ENCODE results near the gene LRFN2.

Gene LRFN2

DNA sequence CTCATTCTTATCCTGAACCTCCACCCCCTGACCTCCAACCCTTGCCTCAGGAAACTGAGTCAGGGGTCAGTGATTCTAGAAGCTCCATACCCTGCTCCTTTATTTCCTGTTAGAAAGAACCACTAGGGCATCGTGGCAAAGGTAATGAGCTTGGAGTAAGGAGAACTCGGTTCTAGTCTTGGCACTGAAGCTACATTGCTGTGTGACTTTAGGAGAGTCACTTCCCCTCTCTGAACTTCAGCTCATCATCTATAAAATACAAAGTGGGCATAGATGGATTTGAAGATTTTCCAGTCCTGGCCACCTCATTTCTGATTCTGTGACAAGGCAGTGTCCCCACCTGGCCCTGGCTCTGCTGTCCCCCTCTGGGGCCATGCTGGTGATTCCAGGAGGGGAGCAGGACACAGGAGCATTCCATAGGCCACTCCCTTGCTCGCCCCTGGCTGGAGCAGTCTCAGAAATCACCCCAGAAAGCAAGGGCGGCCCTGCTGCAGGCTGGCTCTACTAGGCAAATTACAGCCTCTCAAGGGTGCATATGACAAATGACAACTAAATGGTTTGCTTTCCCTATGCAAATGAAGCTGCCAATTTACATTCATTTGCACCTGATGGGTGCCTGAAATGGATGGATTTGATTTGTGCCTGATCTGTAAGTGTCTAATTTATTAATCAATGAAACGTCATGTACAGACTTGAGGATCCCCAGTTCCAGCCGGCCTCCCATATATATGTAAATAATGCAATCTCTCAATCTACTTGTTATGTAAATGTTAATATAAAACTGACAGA is 62.2 kb downstream of the LRFN2 start:
- no peak overlapping the region for H3K27ac ChIP-seq
- no peak overlapping the region for H3K4me3 ChIP-seq

DNA sequence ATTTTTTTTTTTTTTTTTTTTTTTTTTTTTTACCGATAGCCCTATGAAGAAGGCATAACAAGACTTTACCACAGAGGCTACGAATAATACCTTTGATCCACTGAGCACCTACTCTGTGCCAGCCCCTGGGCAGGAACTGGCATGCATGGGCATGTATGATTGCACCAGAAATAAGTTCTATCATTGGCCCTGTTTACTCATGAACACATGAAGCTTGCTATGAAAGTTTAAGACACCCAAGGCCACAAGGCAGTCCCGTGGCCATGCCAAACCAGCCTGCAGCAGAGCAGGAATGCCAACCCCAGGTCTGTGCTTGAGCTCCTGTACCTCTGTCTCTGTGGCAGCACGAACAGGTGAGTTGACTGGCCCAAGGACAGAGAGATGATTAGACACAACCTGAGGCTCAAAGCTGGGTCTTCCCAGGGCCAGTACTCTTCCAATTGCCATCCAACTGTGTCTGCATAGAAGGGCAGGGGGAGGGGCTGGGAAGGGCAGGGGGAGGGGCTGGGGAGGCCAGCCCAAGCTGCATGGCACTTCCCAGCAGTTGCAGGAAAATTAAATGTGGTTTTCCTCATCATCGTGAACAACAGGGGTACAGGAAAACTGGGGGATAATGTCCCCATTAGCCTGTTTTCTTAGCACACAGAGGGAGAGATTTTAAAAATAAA is 63.5 kb downstream of the LRFN2 start:
- H3K27ac ChIP-seq: no peak overlapping the region
- H3K4me3 ChIP-seq: no peak overlapping the region

DNA sequence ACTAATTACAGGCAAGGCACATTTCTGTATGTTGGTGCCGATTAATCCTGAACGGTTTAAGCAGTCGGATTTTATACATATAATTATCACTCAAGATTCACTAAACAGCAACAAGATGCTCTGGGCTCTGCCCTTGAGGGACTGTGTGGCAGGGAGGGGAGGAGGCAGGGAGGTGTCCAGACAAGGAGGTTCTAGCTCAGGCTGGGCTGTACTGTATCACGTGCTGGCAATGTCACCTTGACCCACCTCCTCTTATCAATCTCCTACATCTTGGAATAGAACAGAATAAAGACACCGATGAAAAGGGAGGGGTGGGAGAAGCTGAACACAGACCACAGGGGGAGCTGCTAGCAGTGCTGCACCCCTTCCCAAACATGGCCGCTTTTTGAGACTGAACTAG is 65.7 kb downstream of the LRFN2 start:
- no peak overlapping the region for H3K27ac ChIP-seq
- no peak overlapping the region for H3K4me3 ChIP-seq

DNA sequence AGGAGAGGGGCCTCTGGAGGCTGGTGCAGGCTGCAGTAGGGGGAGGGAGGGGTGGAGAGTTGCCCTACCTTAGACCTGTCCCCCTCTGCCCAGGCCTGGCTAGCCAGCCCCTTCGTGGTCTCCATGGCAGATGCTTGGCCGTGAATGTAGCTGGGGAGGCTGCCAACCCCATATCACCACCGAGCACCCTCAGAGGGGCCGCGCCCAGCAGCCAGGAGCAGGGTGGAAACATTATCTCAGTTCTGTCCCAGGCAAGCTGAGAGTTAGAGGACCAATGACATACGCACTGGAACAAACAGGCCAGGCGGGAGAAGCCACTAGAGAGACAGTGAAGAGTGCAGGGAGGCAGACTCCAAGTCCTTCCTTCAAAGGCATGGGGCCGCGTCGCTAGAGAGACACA is 66.5 kb downstream of the LRFN2 start:
- Histone ChIP-seq H3K4me3 (no peak overlapping the region), H3K27ac (no peak overlapping the region)

DNA sequence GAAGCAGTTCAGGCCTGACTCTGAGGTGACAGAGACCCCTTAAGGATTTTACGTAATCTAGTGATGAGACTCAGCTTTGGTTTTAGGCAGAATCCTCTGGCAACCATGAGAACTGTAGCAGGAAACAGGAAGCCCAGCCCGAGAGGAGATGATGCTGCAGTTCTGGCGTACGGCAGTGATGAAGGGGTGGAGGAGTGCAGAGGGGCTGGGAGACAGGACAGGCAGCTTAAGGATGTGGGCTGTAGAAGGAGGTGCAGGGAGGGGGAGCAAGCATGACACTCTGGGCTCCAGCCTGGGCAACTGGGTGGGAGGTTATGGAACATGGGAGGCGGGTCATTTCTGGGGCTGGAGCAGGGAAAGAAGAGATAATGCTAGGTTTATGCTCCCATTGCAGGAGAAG is 67.1 kb downstream of the LRFN2 start:
- Histone ChIP-seq H3K4me3 (no peak overlapping the region), H3K27ac (no peak overlapping the region)

DNA sequence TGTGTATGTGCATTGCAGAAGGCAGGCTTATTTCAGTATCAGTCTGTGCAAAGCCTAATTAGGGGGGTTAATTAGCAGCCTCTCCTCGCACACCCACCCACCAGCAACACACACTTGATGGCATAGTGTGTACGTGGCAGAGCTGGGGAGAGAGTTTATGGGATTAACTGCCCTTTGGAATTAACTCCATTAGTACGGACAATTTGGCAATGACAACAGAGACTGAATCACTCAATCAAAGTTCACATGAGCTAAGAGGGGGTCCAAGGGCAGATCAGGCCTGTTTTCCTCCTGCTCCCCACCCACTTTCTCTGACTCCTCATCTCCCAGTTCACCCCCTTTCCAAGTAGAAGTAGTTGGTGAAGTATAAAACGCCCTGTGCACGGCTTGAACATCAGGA is 69.5 kb downstream of the LRFN2 start:
- Histone ChIP-seq H3K27ac (no peak overlapping the region), H3K4me3 (no peak overlapping the region)

DNA sequence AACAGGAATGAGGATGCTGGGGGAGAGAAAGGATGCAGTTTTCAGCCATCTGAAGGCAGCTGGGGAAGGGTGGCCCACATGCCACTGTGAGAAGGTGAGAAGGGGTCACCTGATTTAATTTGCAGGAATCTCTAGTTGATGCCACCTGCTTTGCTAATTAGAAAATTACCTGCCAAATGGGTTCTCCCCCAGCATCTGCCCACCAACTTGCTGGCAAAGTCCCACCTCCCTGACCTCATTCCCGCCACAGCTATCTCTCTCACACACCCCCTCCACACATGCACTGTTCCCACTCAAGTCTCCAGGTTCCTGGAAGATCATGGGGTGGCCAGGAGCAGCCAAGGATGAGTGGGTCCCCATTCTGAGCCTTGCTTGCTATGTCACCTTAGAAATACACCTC is 70.7 kb downstream of the LRFN2 start:
- Histone ChIP-seq H3K27ac (no peak overlapping the region), H3K4me3 (no peak overlapping the region)

DNA sequence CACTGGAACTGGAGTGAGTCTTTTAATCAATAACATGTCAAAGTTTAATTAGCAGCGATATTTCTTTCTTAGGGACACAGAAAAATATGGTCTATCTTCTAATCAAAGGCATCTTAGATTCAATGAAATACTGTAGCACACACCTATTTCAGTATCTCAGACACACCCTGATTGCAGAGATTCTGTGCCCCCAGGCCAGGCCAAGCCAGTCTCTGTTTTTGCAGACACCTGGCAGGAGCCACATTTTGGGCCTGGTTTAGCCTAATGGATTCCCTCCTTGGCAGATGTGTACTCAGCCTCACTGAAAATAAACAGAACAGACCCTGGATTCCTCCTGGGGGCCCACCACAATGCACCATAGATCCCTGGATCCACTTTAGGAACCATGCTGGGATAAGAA is 74.8 kb downstream of the LRFN2 start:
- no peak overlapping the region for H3K4me3 ChIP-seq
- no peak overlapping the region for H3K27ac ChIP-seq

DNA sequence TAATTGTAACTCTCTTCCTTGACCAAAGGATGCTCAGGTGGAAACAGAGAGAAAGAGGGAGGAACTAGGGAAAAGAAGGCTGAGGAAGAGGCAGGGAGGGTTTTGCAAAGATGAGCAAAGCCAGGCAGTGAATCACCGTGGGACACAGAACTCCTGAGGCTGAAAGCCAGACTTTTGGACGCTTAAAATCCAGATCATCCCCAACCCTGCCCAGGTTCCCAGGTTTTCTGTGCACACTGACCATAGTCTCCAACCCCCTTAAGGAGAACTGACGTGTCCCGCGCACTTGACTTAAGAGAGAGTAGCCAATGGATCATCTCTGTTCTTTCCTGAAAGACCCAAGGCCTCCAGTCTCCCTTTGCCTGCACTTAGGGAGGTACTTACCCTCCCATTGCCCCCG is 75.3 kb downstream of the LRFN2 start:
- H3K4me3 ChIP-seq: no peak overlapping the region
- H3K27ac ChIP-seq: no peak overlapping the region

DNA sequence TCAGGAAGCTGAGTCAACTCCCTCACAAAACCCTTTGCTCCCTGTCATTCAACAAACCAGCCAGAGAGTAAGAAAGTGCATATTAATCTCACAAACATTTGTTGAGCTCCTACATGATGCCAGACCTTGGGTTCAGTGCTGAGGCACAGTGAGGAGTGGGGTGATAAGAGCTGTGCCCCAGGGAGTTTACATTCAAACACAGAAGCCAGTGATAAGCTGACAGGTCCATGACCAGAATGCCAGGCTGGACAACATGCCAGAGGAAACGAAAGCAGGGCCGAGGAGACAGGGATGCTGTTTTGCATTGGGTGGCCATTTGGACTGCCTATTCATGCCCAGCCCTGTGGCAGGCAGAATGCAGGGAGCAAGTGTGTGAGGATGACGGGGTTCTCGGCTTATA is 76.7 kb downstream of the LRFN2 start:
- no peak overlapping the region for H3K4me3 ChIP-seq
- no peak overlapping the region for H3K27ac ChIP-seq

DNA sequence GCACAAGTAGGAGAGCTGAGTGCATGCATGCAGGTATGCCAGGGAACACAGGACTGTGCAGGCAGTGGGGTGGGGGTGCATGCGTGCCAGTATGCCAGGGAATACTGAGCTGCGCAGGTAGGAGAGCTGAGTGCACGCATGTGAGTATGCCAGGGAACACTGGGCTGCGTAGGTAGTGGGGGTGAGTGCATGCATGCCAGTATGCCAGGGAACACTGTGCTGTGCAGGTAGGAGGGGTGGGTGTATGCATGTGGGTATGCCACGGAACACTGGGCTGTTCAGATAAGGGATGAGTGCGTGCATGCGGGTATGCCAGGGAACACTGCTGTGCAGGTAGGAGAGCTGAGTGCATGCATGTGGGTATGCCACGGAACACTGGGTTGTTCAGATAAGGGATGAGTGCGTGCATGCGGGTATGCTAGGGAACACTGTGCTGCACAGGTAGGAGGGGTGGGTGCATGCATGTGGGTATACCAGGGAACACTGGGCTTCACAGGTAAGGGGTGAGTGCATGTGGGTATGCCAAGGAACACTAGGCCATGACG is 77.4 kb downstream of the LRFN2 start:
- H3K4me3 ChIP-seq: no peak overlapping the region
- no peak overlapping the region for H3K27ac ChIP-seq

DNA sequence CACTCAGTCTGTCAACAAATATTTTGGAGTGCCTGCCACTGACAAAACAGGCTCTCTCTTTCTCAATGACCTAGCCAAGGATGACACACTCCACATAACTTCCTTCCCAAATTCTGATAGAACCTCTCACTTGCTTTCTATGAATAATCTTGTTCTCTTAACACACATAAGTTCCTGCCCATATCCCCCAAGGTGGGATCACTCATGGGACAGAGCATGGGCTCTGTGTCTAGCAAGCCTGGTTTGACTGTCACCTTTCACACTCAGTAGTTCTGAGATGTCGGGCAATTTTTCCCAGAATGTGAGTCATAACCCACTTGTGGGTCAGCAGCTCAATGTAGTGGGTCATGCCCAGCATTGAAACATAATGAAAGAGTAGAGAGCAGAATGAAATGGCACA is 78.1 kb downstream of the LRFN2 start:
- H3K27ac ChIP-seq: no peak overlapping the region
- H3K4me3 ChIP-seq: no peak overlapping the region

DNA sequence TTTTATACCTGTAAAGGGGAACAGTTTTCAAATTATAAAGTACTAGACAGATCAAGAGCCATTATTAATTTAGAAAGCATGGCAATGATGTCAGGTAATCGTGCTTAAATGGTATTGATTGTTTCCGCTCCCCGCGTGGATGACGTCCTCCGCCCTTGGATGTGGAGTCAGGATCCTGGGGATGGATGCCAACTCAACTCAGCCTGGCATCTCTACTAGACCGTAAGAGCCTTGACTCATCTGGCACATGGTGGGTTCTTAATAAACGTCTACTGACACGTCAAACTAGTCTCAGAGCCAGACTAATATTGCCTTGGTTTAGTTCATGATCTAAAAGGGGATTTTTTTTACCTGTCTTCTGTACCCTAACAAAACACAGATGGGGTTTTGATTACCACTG is 80.2 kb downstream of the LRFN2 start:
- H3K27ac ChIP-seq: no peak overlapping the region

DNA sequence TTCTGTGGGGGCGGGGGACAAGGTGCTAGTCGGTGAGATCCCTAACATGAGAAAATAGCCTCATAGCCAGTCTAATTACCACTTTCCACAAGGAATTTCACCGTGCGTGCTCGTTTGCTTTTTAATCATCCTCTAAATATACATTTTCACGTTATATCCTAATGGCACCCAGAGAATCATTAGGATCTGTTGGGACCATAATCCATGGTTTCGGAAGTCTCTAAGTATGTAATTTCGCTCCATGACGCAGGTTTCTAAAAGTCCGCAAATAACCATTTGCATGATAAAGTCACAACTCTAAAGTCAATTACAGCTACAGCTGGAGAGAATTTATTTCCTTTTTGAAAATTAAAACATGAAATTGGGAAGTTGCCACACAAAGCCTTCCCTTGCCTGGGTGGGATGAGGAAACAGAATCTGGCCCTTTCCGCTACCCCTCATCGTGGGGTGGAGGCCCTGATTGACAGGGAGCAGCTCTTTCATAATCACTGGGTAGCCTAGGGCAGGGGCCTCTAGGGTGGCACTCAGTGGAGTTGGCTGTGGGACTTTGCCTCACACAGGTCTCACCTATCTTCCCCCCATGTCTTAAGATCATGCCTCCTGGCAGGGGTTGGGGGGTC is 81.9 kb downstream of the LRFN2 start:
- no peak overlapping the region for H3K4me3 ChIP-seq
- H3K27ac ChIP-seq: no peak overlapping the region

More for the DNA sequence above, 80.2 kb downstream of the LRFN2 start:
- H3K4me3 ChIP-seq: no peak overlapping the region

DNA sequence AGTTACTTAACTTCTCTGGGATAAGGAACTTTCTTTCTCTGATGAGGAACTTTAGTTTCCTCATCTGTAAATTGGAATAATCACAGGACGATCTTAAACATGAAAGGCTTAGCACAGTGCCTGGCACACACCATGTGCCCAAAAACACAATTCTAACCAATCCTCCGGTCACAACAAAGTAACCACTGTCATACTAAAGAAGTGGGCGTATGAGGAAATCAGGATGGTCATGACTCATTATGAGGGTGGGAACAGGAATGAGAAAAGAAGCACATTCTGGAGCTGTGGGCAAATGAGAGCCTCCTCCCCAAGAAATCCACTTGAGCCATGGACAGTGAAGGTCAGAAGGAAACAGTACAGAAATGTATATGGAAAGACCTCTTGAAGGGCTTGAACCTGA is 82.9 kb downstream of the LRFN2 start:
- Histone ChIP-seq H3K4me3 (no peak overlapping the region), H3K27ac (no peak overlapping the region)

DNA sequence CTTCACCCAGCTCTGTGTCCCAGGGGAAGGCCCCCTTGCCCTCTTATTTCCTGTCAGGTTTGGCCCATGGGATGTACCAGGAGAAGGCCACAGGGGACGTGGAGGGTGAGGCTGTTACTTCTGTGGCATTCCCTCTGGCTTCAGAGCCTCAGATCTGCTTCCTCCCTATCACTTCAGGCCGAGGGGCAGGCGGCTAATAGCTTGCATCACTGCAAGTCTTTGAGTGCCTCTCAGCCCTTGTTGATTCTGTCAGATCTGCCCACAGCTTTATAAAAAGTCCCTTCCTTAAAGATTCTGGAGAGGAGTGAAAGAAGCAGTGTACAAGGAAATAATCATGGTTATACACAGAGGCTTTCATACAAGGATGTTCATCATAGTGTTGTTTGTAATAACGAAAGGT is 86.9 kb downstream of the LRFN2 start:
- Histone ChIP-seq H3K4me3 (no peak overlapping the region), H3K27ac (no peak overlapping the region)

DNA sequence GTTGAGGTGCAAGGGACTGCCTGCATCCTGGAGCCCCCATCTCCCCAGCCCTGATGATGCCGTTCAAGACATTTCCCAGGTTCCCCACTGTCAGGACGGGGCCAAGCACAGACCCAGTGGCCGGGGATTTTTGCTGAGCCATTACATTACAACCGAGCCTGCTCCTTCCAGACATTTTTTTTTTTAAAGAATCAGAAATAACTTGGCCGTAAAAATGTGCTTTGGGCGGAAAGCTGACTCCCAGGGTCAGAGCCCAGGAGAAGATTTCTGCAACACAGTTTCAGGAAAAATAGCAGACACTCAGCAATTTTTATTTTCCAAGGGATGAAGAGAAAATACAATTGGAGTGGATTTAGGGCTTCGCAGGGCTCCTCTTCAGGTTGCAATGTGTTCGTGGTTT is 87.9 kb downstream of the LRFN2 start:
- Histone ChIP-seq H3K4me3 (no peak overlapping the region), H3K27ac (no peak overlapping the region)

DNA sequence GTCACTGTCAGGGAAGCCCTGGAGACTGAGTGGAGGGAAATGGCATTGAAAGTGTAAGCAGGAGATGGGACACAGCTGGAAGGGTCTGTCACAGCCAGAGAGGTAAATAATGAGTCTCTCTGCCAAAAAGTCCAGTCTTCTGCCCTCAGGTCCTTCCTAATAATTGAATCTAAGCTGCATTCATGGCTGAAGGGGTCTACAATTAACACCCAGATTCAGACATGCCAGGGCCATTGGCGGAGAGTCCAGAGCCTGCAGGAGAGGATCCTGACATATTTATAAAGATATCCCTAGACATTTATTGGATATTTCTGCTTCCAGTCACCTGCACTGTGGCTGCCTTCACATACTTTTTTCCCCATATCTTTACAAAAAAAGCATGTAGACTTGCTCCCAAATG is 89.0 kb downstream of the LRFN2 start:
- Histone ChIP-seq H3K4me3 (no peak overlapping the region), H3K27ac (no peak overlapping the region)

DNA sequence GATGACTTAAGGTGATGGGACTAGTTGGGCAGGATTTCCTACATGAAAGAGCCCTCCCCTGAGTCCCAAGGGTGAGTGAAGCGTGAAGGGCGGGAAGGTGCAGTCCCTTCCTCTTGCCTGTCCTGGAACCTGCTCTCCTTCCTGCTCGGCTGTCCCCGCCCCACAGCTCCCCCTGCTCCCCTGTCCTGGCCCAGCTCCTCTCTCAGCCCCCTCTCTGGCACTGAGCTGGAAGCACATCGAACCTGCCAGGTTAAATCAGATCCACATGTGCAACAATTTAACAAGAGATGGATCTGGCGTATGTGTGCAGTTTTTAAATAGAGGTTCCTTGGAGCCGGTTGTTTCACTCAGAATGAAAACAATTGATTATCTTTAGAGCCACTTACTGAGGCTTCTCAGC is 95.0 kb downstream of the LRFN2 start:
- H3K4me3 ChIP-seq: no peak overlapping the region
- no peak overlapping the region for H3K27ac ChIP-seq

DNA sequence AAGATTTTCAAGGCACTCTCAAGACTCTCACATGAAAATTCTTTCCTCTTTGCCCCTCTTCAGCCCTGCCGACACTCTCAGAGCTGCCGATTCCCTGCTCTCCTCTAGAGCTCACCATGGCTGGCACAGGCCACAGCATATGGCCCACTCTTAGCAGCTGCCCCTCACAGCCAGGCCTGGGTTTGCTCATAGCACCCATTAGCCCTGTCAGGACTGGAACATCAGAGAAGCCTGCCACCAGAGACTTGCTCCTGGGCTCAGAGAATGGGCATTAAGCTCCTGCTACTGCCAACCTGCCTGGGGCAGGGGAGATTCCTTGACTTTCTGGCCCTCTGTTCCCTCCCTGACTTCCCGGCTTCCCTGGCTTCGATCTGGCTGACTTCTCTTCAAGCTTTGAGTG is 96.7 kb downstream of the LRFN2 start:
- H3K27ac ChIP-seq: no peak overlapping the region

DNA sequence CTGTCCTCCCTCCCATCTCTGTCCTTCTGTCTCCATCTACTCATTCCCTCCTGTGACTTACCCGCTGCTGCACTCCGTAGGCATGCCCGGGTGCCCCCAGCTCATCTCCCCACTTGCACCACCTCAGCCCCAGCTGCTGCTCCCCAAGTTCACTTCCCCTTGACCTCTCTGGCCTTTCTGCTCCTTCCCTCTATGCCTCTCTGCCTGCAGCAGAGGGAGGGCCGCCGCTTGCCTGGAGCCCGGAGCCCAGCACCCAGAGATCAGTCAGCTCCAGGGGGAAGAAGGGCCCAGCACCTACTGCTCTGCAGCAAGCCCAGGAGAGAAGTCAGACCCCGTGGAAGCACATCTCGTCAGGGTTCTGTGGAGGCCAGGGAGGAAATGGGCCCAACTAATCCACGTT is 97.4 kb downstream of the LRFN2 start:
- H3K4me3 ChIP-seq: no peak overlapping the region
- H3K27ac ChIP-seq: no peak overlapping the region

More for the DNA sequence above, 96.7 kb downstream of the LRFN2 start:
- no peak overlapping the region for H3K4me3 ChIP-seq

Measured in skin epidermis (tissue), 12 donors.